IMR-90 (cell line): Measurements from ENCODE around the gene STPG1.

Experiments
- BHLHE40 ChIP-seq: fragments of 150-350 bp; IDR thresholded peaks from 2 replicates; pipeline ENCODE4 v1.6.1; 2016; ENCODE audit warnings: mild to moderate bottlenecking, low read depth, low read length
- CEBPB ChIP-seq: IDR thresholded peaks from 2 replicates; pipeline ENCODE4 v1.6.1; 2012; ENCODE audit warnings: low read depth, low read length, improper control_type of control experiment
- CTCF ChIP-seq: conservative IDR thresholded peaks from 2 replicates; pipeline ENCODE4 v1.5.1; 2012; ENCODE audit warnings: mild to moderate bottlenecking, low read depth, low read length, improper control_type of control experiment
- POLR2A ChIP-seq: IDR thresholded peaks from 2 replicates; pipeline ENCODE4 v1.6.1; 2012; ENCODE audit warnings: mild to moderate bottlenecking, low read depth, low read length
- RAD21 ChIP-seq: IDR thresholded peaks from 2 replicates; pipeline ENCODE4 v1.6.1; 2012; ENCODE audit warnings: low read length, improper control_type of control experiment

- TF ChIP-seq CEBPB (no peak), CTCF (no peak), RAD21 (no peak), POLR2A (no peak), BHLHE40 (no peak)
Measured at GRCh38 chr1:24355466-24355865, 58.1 kb downstream of the STPG1 start.
